SH-SY5Y (cell line): Measurements from ENCODE around the gene CRTAC1.

ENCODE experiments used
- GATA2 ChIP-seq: IDR thresholded peaks from 2 replicates; pipeline ENCODE4 v1.6.1; 2011; ENCODE audit warnings: mild to moderate bottlenecking, low read depth, low read length
- GATA3 ChIP-seq: IDR thresholded peaks from 2 replicates; pipeline ENCODE4 v1.6.1; 2011; ENCODE audit warnings: low read depth, mild to moderate bottlenecking, low read length, moderate library complexity

GRCh38 chr10:97828721-97829120 is 201.7 kb downstream of the CRTAC1 start:
- TF ChIP-seq GATA2 (no peak), GATA3 (no peak)
